Adrenal gland (tissue), 12 donors: Measurements from ENCODE around the gene SPOUT1. TPM values are rescaled to one million over a fixed set of nuclear protein-coding genes. Genes with fewer than 3 reads are reported as not detected.

Experiments
- DNase-seq, 7 donors: peaks; one replicate each; pipeline ENCODE4 v3.0.0-alpha.2; 2019 to 2020
- H3K27ac ChIP-seq, 5 donors: fragments of 200-600 bp; sonication (generic) in 4 of 5; 1 replicate in 3 of 5; 2 replicates in 2 of 5; pipeline versions ENCODE4 v1.5.1 to v1.8.0; 2016 to 2020; ENCODE audit warnings: mild to moderate bottlenecking in 1 of 5
- H3K27me3 ChIP-seq: fragments of 200-600 bp; 2 replicates; pipeline ENCODE4 v1.8.0; 2021
- H3K36me3 ChIP-seq, 2 donors: fragments of 200-600 bp; replicated peaks in 1 of 2; 1 replicate in 1 of 2; 2 replicates in 1 of 2; pipeline versions ENCODE4 v1.5.1 to v1.8.0; 2018 to 2022
- H3K4me1 ChIP-seq, 2 donors: fragments of 200-600 bp; replicated peaks in 1 of 2; 1 replicate in 1 of 2; 2 replicates in 1 of 2; pipeline versions ENCODE4 v1.5.1 to v1.8.0; 2018 to 2021
- H3K4me3 ChIP-seq, 4 donors: fragments of 200-600 bp; sonication (generic) in 3 of 4; one replicate each; pipeline ENCODE4 v1.5.1; 2016 to 2018
- H3K9me3 ChIP-seq, 3 donors: fragments of 200-600 bp; sonication (generic) in 1 of 3; replicated peaks in 1 of 3; 1 replicate in 2 of 3; 2 replicates in 1 of 3; pipeline versions ENCODE4 v1.5.1 to v1.8.0; 2016 to 2021
- POLR2A ChIP-seq, 2 donors: fragments of 450-650 bp; IDR thresholded peaks; one replicate each; pipeline ENCODE4 v1.6.1; 2017; ENCODE audit warnings: antibody characterized with exemption in 2 of 2, mild to moderate bottlenecking in 2 of 2, moderate library complexity in 1 of 2
- WGBS, 4 donors: extraction: QIAGEN DNeasy Blood & Tissue Kit in 2 of 4; methylation state at CpG; one replicate each; pipeline versions ENCODE4 v1.1.5 to v1.1.7; 2013 to 2017; 5-methylcytosine and 5-hydroxymethylcytosine counted together
- intact Hi-C, 2 donors: fragments of 100-400 bp; cut with DNase I; formaldehyde crosslinking; loops; one replicate each; pipeline versions ENCODE4 v1.14.1 to v1.15.0; 2022 to 2023
- polyA plus RNA-seq, 3 donors: library from polyadenylated mRNA; stranded (reverse); fragments of 200-250 nt in 2 of 3; fragments of 350-450 nt in 1 of 3; fragmentation: Illumina TruSeq in 1 of 3; extraction: RNeasy Lipid Tissue Mini Kit (QIAGEN cat#74804) in 1 of 3; gene quantifications; one replicate each; pipeline ENCODE4 v1.2.3, GENCODE V29; 2013 to 2014
- total RNA-seq, 9 donors: library from RNA; depleted of rRNA in 4 of 9; stranded (reverse); fragments of >200 nt in 4 of 9; fragments of 120-200 nt in 1 of 9; fragmentation: NEBNext Ultra II Directional in 1 of 9; extraction: Animal tissue kit (Norgen Biotek cat#: 25700) in 1 of 9; gene quantifications; one replicate each; pipeline versions ENCODE4 v1.1.0 to v1.2.4, GENCODE V29; 2013 to 2023
- TF ChIP-seq, protein P1 (sequence below), 6 experiments: fragments of 450-650 bp in 4 of 6; fragments of 200-600 bp in 2 of 6; sonication (generic) in 1 of 6; IDR thresholded peaks; 1 replicate in 5 of 6; 2 replicates in 1 of 6; pipeline versions ENCODE4 v1.5.1 to v1.8.0; 2016 to 2021; ENCODE audit warnings: antibody characterized with exemption in 6 of 6, mild to moderate bottlenecking in 2 of 6, moderate library complexity in 1 of 6
- donor health status: healthy with polysubstance abuse.
- donor health status: Bipolar disorder and iron deficiency.
- donor health status: DM: yes; HTN: yes; CAD: no.
- donor health status: DM: no; HTN: no; CAD: no.
- donor health status: DM: no; HTN: no; CAD: no.
- donor health status: DM: yes; HTN: yes; CAD: no.

Gene SPOUT1
- total and polyA plus RNA-seq, 12 donors, result 18.5 to 56.3 (median 39.4) TPM

DNA sequence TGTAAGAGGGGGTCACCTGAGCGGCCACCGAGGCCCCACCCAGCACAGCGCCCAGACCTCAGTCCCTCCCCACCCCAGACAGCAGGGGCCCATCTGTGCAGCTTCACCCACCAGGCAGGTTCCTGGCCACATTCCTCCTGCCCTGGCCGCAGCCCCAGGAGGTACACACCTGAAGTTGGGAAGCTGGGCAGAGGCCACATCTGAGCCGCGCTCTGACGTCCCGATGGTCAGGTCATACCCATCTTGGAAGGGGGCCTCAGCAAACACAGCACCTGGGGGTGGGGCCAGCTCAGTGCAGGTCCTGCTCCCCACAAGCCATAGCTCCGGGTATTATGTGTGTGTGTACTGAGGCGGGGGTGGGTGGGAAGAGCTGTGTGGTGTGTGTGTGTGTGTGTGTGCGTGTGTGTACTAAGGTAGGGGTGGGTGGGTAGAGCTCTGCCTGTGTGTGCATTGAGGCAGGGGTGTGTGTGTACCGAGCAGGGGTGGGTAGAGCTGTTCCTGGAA lies 5.6 kb downstream of the SPOUT1 start:
- Histone ChIP-seq H3K4me1 (peaks cover 7 to 22% of the 10 kb centered on the region in 2 donors), H3K27me3 (no peaks in the 10 kb centered on the region), H3K27ac (no peak overlapping the region), H3K9me3 (no peaks in the 10 kb centered on the region), H3K36me3 (peaks cover 0 to 56% of the 10 kb centered on the region in 2 donors), H3K4me3 (no peak overlapping the region)
- TF ChIP-seq, protein P1, sequence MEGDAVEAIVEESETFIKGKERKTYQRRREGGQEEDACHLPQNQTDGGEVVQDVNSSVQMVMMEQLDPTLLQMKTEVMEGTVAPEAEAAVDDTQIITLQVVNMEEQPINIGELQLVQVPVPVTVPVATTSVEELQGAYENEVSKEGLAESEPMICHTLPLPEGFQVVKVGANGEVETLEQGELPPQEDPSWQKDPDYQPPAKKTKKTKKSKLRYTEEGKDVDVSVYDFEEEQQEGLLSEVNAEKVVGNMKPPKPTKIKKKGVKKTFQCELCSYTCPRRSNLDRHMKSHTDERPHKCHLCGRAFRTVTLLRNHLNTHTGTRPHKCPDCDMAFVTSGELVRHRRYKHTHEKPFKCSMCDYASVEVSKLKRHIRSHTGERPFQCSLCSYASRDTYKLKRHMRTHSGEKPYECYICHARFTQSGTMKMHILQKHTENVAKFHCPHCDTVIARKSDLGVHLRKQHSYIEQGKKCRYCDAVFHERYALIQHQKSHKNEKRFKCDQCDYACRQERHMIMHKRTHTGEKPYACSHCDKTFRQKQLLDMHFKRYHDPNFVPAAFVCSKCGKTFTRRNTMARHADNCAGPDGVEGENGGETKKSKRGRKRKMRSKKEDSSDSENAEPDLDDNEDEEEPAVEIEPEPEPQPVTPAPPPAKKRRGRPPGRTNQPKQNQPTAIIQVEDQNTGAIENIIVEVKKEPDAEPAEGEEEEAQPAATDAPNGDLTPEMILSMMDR (IDR thresholded peaks at IDR 0.05), result no peak
- TF ChIP-seq POLR2A (IDR thresholded peaks at IDR 0.05), result no peak
- no peak for DNase-seq
- intact Hi-C loops, result no loop called here
- 81 to 92% (median 86%) methylated on average over 4 to 12 of the region's 12 CpGs for WGBS, 4 donors

DNA sequence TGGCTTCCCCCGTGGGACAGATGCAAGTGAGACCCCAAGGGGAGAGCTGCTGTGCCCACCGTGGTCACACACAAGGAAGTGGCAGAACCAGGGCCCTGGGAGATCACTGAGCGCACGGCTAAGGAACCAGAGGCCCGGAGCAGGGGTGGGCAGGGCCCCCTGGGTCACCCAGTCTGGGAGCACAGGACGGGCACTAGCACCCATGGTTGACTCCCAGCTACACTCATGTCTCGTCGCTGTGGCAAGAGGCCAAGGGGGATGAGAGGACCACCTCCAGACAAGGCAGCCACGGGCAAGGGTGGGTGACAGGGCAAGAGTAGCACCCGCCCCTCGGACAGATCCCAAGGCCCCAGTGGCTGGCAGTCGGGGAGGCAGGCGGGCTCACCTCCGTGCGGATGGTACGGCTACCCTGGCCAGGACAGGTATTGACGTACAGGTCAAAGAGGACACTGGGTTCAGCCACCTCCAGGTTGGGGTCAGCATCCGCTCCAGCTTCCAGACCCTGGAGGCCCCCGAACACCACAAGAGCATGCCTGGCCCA lies 6.2 kb downstream of the SPOUT1 start:
- H3K4me1 ChIP-seq, result peaks cover 4 to 17% of the 10 kb centered on the region in 2 donors
- intact Hi-C loops, result no loop called here
- WGBS, 4 donors, result 88 to 94% (median 91%) methylated on average over 5 to 19 of the region's 19 CpGs
- no peak overlapping the region for H3K4me3 ChIP-seq
- H3K27ac ChIP-seq, result no peak overlapping the region
- H3K27me3 ChIP-seq, result no peaks in the 10 kb centered on the region
- H3K9me3 ChIP-seq, result no peaks in the 10 kb centered on the region
- TF ChIP-seq, protein P1 (IDR thresholded peaks at IDR 0.05), result no peak
- no peak for TF ChIP-seq POLR2A (IDR thresholded peaks at IDR 0.05)
- peaks cover 0 to 56% of the 10 kb centered on the region in 2 donors for H3K36me3 ChIP-seq
- no peak for DNase-seq

DNA sequence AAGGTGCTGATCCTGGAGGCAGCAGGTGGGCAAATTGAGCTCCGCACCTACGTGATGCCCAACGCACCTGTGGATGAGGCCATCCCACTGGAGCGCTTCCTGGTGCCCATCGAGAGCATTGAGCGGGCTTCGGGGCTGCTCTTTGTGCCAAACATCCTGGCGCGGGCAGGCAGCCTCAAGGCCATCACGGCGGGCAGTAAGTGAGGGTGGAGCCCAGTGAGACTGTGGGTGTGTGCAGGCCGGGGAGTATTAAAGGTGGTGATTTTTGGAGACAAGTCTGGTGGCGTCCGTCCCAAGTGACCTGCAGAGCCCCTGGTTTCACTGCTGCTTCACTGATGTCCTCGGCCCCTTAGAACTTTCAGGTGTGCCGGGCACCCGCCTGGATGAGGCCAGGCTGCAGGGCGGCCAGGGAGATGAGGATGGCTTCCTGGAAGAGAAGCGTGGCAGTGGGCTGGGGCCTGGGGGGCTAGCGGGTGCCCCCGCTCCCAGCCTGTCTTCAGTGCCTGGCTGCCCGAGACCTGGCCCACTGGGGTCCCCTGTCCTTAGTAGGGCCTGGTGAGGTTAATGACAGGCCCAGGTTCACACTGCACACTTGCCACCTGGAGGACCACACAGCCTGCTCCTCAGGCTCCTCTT lies 7.1 kb downstream of the SPOUT1 start:
- Histone ChIP-seq H3K27ac (no peak overlapping the region), H3K4me3 (no peak overlapping the region), H3K4me1 (peaks cover 4 to 14% of the 10 kb centered on the region in 2 donors), H3K27me3 (no peaks in the 10 kb centered on the region), H3K36me3 (peaks cover 0 to 52% of the 10 kb centered on the region in 2 donors), H3K9me3 (no peaks in the 10 kb centered on the region)
- intact Hi-C loops, result no loop called here
- peak in 4 of 7 donors; percentile 42 to 68 (median 61) for DNase-seq
- TF ChIP-seq POLR2A (IDR thresholded peaks at IDR 0.05), result no peak
- TF ChIP-seq, protein P1 (IDR thresholded peaks at IDR 0.05), result no peak
- 60 to 81% (median 69%) methylated on average over 13 to 22 of the region's 22 CpGs for WGBS, 4 donors

DNA sequence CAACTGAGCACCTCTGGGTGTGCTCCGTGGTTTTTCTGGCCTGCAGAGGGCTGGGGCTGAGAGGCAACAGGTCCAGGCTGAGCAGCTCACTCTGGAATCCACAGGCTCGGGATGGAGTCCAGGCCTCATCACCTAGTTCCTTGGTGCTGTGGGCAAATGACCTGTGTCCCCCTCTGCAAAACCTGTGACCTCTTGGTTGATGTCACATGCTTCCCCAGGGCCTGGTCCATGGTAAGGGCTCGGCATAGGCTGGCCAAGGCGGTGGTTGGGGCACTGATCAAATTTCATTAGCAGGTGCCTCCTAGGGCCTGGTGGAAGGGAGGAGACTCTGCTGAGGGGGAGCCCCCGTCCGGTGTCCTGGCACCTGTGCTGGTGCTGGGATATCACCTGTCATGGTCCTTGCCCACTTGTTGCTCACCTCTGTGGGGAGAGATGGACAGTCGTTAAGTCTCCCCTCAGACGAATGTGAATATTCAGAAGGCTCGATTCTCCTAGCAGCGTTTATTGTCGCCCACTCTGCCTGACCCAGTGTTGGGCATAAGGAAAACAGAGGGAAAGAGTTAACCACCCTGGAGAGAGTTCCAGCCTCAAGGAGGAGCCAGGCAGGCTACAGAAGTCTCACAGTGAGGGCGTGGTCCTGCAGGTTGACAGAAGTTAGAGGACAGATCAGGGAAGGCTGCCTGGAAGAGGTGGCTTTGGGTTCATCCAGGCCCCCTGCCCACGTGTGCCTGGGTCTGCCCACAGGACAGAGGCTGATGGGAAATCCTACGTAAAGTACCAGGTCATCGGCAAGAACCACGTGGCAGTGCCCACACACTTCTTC lies 7.8 kb downstream of the SPOUT1 start:
- Histone ChIP-seq H3K27me3 (no peaks in the 10 kb centered on the region), H3K36me3 (peaks cover 0 to 45% of the 10 kb centered on the region in 2 donors), H3K27ac (no peak overlapping the region), H3K4me3 (no peak overlapping the region), H3K9me3 (no peaks in the 10 kb centered on the region), H3K4me1 (peaks cover 4 to 14% of the 10 kb centered on the region in 2 donors)
- TF ChIP-seq POLR2A (IDR thresholded peaks at IDR 0.05), result no peak
- TF ChIP-seq, protein P1 (IDR thresholded peaks at IDR 0.05), result no peak
- WGBS, 4 donors, result 82 to 87% (median 85%) methylated on average over 13 to 16 of the region's 16 CpGs
- intact Hi-C loops, result no loop called here
- DNase-seq, result no peak
